CD4-positive, alpha-beta memory T cell (primary cell): ENCODE data around the gene KRT4. TPM values are rescaled to one million over a fixed set of nuclear protein-coding genes. Genes with fewer than 3 reads are reported as not detected.

Experiments
- CTCF ChIA-PET: fragments of 350-600 bp; sonication (Branson Sonifier 250); formaldehyde crosslinking; loops from one replicate; lab custom pipeline; 2021; ENCODE audit warnings: inconsistent platforms; ENCODE audit not compliant: partially characterized antibody; lab: Charles Lee
- POLR2A ChIA-PET: fragments of 350-600 bp; sonication (Branson Sonifier 250); formaldehyde crosslinking; loops from one replicate; lab custom pipeline; 2021; ENCODE audit not compliant: partially characterized antibody; lab: Charles Lee
- DNase-seq, 5 donors: peaks; one replicate each; pipeline versions ENCODE4 v3.0.0 to v3.0.0-alpha.2; 2020 to 2022; ENCODE audit warnings: mixed read lengths in 1 of 5
- H3K27ac ChIP-seq: one replicate; pipeline ENCODE4 v1.7.0; 2013; ENCODE audit warnings: low read depth, low read length
- H3K27me3 ChIP-seq: 2 replicates; pipeline ENCODE4 v1.7.0; 2013; ENCODE audit warnings: mild to moderate bottlenecking, low read length, moderate library complexity; ENCODE audit not compliant: insufficient read depth
- H3K36me3 ChIP-seq: 2 replicates; pipeline ENCODE4 v1.7.0; 2013; ENCODE audit warnings: mild to moderate bottlenecking, low read length, moderate library complexity; ENCODE audit not compliant: insufficient read depth
- H3K4me1 ChIP-seq: 2 replicates; pipeline ENCODE4 v1.7.0; 2013; ENCODE audit warnings: mild to moderate bottlenecking, low read length, moderate library complexity; ENCODE audit not compliant: insufficient read depth
- H3K4me3 ChIP-seq, 2 donors: one replicate each; pipeline ENCODE4 v1.7.0; 2013; ENCODE audit warnings: low read length in 2 of 2, mild to moderate bottlenecking in 1 of 2
- H3K9me3 ChIP-seq, 2 donors: one replicate each; pipeline ENCODE4 v1.7.0; 2013; ENCODE audit warnings: low read length in 2 of 2, control low read depth in 1 of 2; ENCODE audit not compliant: control insufficient read depth in 1 of 2
- H3K27ac Mint-ChIP-seq, 7 donors: one replicate each; pipeline ENCODE4 v1.8.0; 2020 to 2021; ENCODE audit warnings: mixed read lengths in 7 of 7, mild to moderate bottlenecking in 6 of 7, inconsistent platforms in 3 of 7, moderate library complexity in 3 of 7
- H3K27me3 Mint-ChIP-seq, 2 donors: one replicate each; pipeline ENCODE4 v1.8.0; 2020 to 2021; ENCODE audit warnings: mixed read lengths in 2 of 2
- H3K36me3 Mint-ChIP-seq, 2 donors: one replicate each; pipeline ENCODE4 v1.8.0; 2020 to 2021; ENCODE audit warnings: mixed read lengths in 2 of 2, inconsistent platforms in 1 of 2, mild to moderate bottlenecking in 1 of 2
- H3K4me1 Mint-ChIP-seq, 4 donors: one replicate each; pipeline ENCODE4 v1.8.0; 2020 to 2021; ENCODE audit warnings: mixed read lengths in 4 of 4, mild to moderate bottlenecking in 1 of 4
- H3K4me3 Mint-ChIP-seq, 8 donors: one replicate each; pipeline ENCODE4 v1.8.0; 2020 to 2021; ENCODE audit warnings: mixed read lengths in 8 of 8, mild to moderate bottlenecking in 7 of 8, moderate library complexity in 6 of 8, inconsistent platforms in 3 of 8
- H3K9me3 Mint-ChIP-seq, 8 donors: one replicate each; pipeline ENCODE4 v1.8.0; 2020 to 2021; ENCODE audit warnings: mixed read lengths in 8 of 8, mild to moderate bottlenecking in 5 of 8, inconsistent platforms in 3 of 8, moderate library complexity in 1 of 8
- intact Hi-C: fragments of 100-400 bp; cut with micrococcal nuclease; formaldehyde crosslinking; loops from one replicate; pipeline ENCODE4 v1.15.1; 2023
- polyA plus RNA-seq, 2 donors: library from polyadenylated mRNA; unstranded; fragments of 300-500 nt; fragmentation: Illumina TruSeq; gene quantifications; one replicate each; pipeline ENCODE4 v1.2.3, GENCODE V29; 2021
- total RNA-seq, 2 experiments: library from RNA; stranded (reverse); gene quantifications; one replicate each; pipeline ENCODE4 v1.2.3, GENCODE V29; 2021

KRT4 gene
- total and polyA plus RNA-seq, 4 experiments from 2014 or later, result not detected

- Histone ChIP-seq H3K27me3 (no peaks in the 10 kb centered on the region), H3K4me1 (no peaks in the 10 kb centered on the region), H3K9me3 (no peaks in the 10 kb centered on the region), H3K27ac (no peak overlapping the region), H3K36me3 (no peaks in the 10 kb centered on the region), H3K4me3 (no peak overlapping the region)
- Mint-ChIP-seq H3K27ac (no peak overlapping the region), H3K9me3 (no peaks in the 10 kb centered on the region), H3K36me3 (no peaks in the 10 kb centered on the region), H3K4me1 (no peaks in the 10 kb centered on the region), H3K27me3 (peaks cover 0 to 8% of the 10 kb centered on the region in 2 donors), H3K4me3 (no peak overlapping the region)
- CTCF ChIA-PET, result no interaction called here
- intact Hi-C loops, result no loop called here
- DNase-seq, result no peak
- POLR2A ChIA-PET, result no interaction called here
These were observed 4.8 kb downstream of the KRT4 start for GRCh38 chr12:52809166-52809565.

- no peaks in the 10 kb centered on the region for H3K9me3 Mint-ChIP-seq
- no peak overlapping the region for H3K4me3 ChIP-seq
- no peaks in the 10 kb centered on the region for H3K36me3 ChIP-seq
- no peak for DNase-seq
- CTCF ChIA-PET, result no interaction called here
- H3K27me3 Mint-ChIP-seq, result peaks cover 0 to 8% of the 10 kb centered on the region in 2 donors
- no peak overlapping the region for H3K27ac ChIP-seq
- no peaks in the 10 kb centered on the region for H3K4me1 Mint-ChIP-seq
- intact Hi-C loops, result no loop called here
- H3K27ac Mint-ChIP-seq, result no peak overlapping the region
- H3K4me3 Mint-ChIP-seq, result no peak overlapping the region
- H3K27me3 ChIP-seq, result no peaks in the 10 kb centered on the region
- H3K9me3 ChIP-seq, result no peaks in the 10 kb centered on the region
- POLR2A ChIA-PET, result no interaction called here
- H3K36me3 Mint-ChIP-seq, result no peaks in the 10 kb centered on the region
- H3K4me1 ChIP-seq, result no peaks in the 10 kb centered on the region
These were observed 5.2 kb downstream of the KRT4 start for GRCh38 chr12:52808573-52809160.

- H3K9me3 Mint-ChIP-seq, result no peaks in the 10 kb centered on the region
- peaks cover 0 to 8% of the 10 kb centered on the region in 2 donors for H3K27me3 Mint-ChIP-seq
- ChIA-PET CTCF (interaction anchor here (0.9 kb wide), 1 partner anchor 9 kb away, joined by 3 read pairs; no protein-coding TSS in a partner anchor), POLR2A (no interaction called here)
- H3K4me3 Mint-ChIP-seq, result no peak overlapping the region
- Histone ChIP-seq H3K27me3 (no peaks in the 10 kb centered on the region), H3K27ac (no peak overlapping the region), H3K4me3 (no peak overlapping the region), H3K36me3 (no peaks in the 10 kb centered on the region), H3K9me3 (no peaks in the 10 kb centered on the region), H3K4me1 (no peaks in the 10 kb centered on the region)
- no peaks in the 10 kb centered on the region for H3K36me3 Mint-ChIP-seq
- H3K27ac Mint-ChIP-seq, result no peak overlapping the region
- intact Hi-C loops, result no loop called here
- no peak for DNase-seq
- H3K4me1 Mint-ChIP-seq, result no peaks in the 10 kb centered on the region
These were observed 6.1 kb downstream of the KRT4 start for GRCh38 chr12:52807544-52808470.

GRCh38 chr12:52806821-52807543, 6.9 kb downstream of the KRT4 start:
- Mint-ChIP-seq H3K36me3 (no peaks in the 10 kb centered on the region), H3K4me1 (no peaks in the 10 kb centered on the region), H3K27ac (no peak overlapping the region), H3K27me3 (peaks cover 0 to 10% of the 10 kb centered on the region in 2 donors), H3K9me3 (no peaks in the 10 kb centered on the region), H3K4me3 (no peak overlapping the region)
- Histone ChIP-seq H3K9me3 (no peaks in the 10 kb centered on the region), H3K36me3 (no peaks in the 10 kb centered on the region), H3K27ac (no peak overlapping the region), H3K4me1 (no peaks in the 10 kb centered on the region), H3K27me3 (no peaks in the 10 kb centered on the region), H3K4me3 (no peak overlapping the region)
- ChIA-PET CTCF (interaction anchor here (0.9 kb wide), 1 partner anchor 9 kb away, joined by 3 read pairs; no protein-coding TSS in a partner anchor), POLR2A (no interaction called here)
- intact Hi-C loops, result no loop called here
- no peak for DNase-seq

GRCh38 chr12:52806169-52806811, 7.6 kb downstream of the KRT4 start:
- H3K4me1 Mint-ChIP-seq, result no peaks in the 10 kb centered on the region
- H3K9me3 Mint-ChIP-seq, result no peaks in the 10 kb centered on the region
- Histone ChIP-seq H3K27me3 (no peaks in the 10 kb centered on the region), H3K27ac (no peak overlapping the region), H3K9me3 (no peaks in the 10 kb centered on the region), H3K4me3 (no peak overlapping the region), H3K36me3 (no peaks in the 10 kb centered on the region), H3K4me1 (no peaks in the 10 kb centered on the region)
- no peak overlapping the region for H3K27ac Mint-ChIP-seq
- DNase-seq, result no peak
- ChIA-PET POLR2A (no interaction called here), CTCF (no interaction called here)
- intact Hi-C loops, result no loop called here
- no peak overlapping the region for H3K4me3 Mint-ChIP-seq
- no peaks in the 10 kb centered on the region for H3K36me3 Mint-ChIP-seq
- peaks cover 0 to 11% of the 10 kb centered on the region in 2 donors for H3K27me3 Mint-ChIP-seq

GRCh38 chr12:52805739-52806138, 8.2 kb downstream of the KRT4 start:
- ChIA-PET CTCF (no interaction called here), POLR2A (no interaction called here)
- no peaks in the 10 kb centered on the region for H3K27me3 ChIP-seq
- intact Hi-C loops, result no loop called here
- Mint-ChIP-seq H3K4me3 (no peak overlapping the region), H3K4me1 (no peaks in the 10 kb centered on the region), H3K27me3 (peaks cover 0 to 13% of the 10 kb centered on the region in 2 donors), H3K9me3 (no peaks in the 10 kb centered on the region), H3K27ac (no peak overlapping the region), H3K36me3 (no peaks in the 10 kb centered on the region)
- no peak overlapping the region for H3K27ac ChIP-seq
- no peak overlapping the region for H3K4me3 ChIP-seq
- no peaks in the 10 kb centered on the region for H3K36me3 ChIP-seq
- no peak for DNase-seq
- H3K4me1 ChIP-seq, result no peaks in the 10 kb centered on the region
- no peaks in the 10 kb centered on the region for H3K9me3 ChIP-seq

- no peaks in the 10 kb centered on the region for H3K9me3 ChIP-seq
- H3K27ac Mint-ChIP-seq, result no peak overlapping the region
- ChIA-PET CTCF (no interaction called here), POLR2A (no interaction called here)
- no peak overlapping the region for H3K4me3 ChIP-seq
- no peaks in the 10 kb centered on the region for H3K4me1 ChIP-seq
- no peak overlapping the region for H3K4me3 Mint-ChIP-seq
- peaks cover 0 to 13% of the 10 kb centered on the region in 2 donors for H3K27me3 Mint-ChIP-seq
- no peak for DNase-seq
- H3K27ac ChIP-seq, result no peak overlapping the region
- no peaks in the 10 kb centered on the region for H3K27me3 ChIP-seq
- no peaks in the 10 kb centered on the region for H3K9me3 Mint-ChIP-seq
- no peaks in the 10 kb centered on the region for H3K36me3 Mint-ChIP-seq
- H3K4me1 Mint-ChIP-seq, result no peaks in the 10 kb centered on the region
- H3K36me3 ChIP-seq, result no peaks in the 10 kb centered on the region
- intact Hi-C loops, result no loop called here
These were observed 8.9 kb downstream of the KRT4 start for GRCh38 chr12:52805000-52805399.
